H1 (cell line): ENCODE data around the gene WDR64. TPM values are rescaled to one million over a fixed set of nuclear protein-coding genes. Genes with fewer than 3 reads are reported as not detected.

Experiments
- BACH1 ChIP-seq: IDR thresholded peaks from 2 replicates; pipeline ENCODE4 v1.6.1; 2012; ENCODE audit warnings: low read length, improper control_type of control experiment
- GTF2F1 ChIP-seq: IDR thresholded peaks from 2 replicates; pipeline ENCODE4 v1.6.1; 2012; ENCODE audit warnings: low read depth, low read length, improper control_type of control experiment, borderline replicate concordance
- HDAC6 ChIP-seq: IDR thresholded peaks from one replicate; pipeline ENCODE4 v1.7.1; 2012; ENCODE audit warnings: low read depth, mild to moderate bottlenecking, inconsistent platforms, low read length, moderate library complexity
- JUND ChIP-seq: IDR thresholded peaks from 2 replicates; pipeline ENCODE4 v1.6.1; 2011; ENCODE audit warnings: mild to moderate bottlenecking, improper control_type of control experiment, low read length
- KDM1A ChIP-seq: fragments of 200-600, 300-600 bp; sonication (generic); IDR thresholded peaks from 2 replicates; pipeline ENCODE4 v1.7.1; 2016; ENCODE audit warnings: mild to moderate bottlenecking, low read length, borderline replicate concordance
- RXRA ChIP-seq: IDR thresholded peaks from 2 replicates; pipeline ENCODE4 v1.6.1; 2011; ENCODE audit warnings: low read depth, mild to moderate bottlenecking, low read length, moderate library complexity; ENCODE audit not compliant: insufficient read depth
- TEAD4 ChIP-seq: IDR thresholded peaks from 2 replicates; pipeline ENCODE4 v1.6.1; 2012; ENCODE audit warnings: low read depth, low read length, inconsistent platforms, mixed read lengths
- polyA plus RNA-seq, 7 experiments: library from polyadenylated mRNA; depleted of rRNA in 3 of 7; stranded (reverse) in 5 of 7; unstranded in 2 of 7; fragments of >200 nt in 5 of 7; fragments of 200-250 nt in 2 of 7; gene quantifications; 1 replicate in 5 of 7; 2 replicates in 1 of 7; 4 replicates in 1 of 7; pipeline versions ENCODE4 v1.2.1 to v1.2.3, GENCODE V29; 2011 to 2013; ENCODE audit warnings: missing spikeins in 2 of 7, mixed read lengths in 2 of 7
- total RNA-seq: library from RNA; stranded (reverse); fragmentation: NEBNext Ultra II Directional; extraction: Animal tissue kit (Norgen Biotek cat#: 25700); gene quantifications from 2 replicates; pipeline ENCODE4 v1.2.1, GENCODE V29; 2021

Gene WDR64
- total and polyA plus RNA-seq, 2 of the 8 experiments (the other 6 are each of a cell fraction or from before 2014, with no cell fraction given) = 0.02 TPM; not detected in 1

GRCh38 chr1:241773991-241774390 lies 121.9 kb downstream of the WDR64 start (continued):
- no peak for TF ChIP-seq TEAD4
- TF ChIP-seq BACH1 = no peak
- no peak for TF ChIP-seq GTF2F1
- TF ChIP-seq RXRA = no peak
- no peak for TF ChIP-seq KDM1A
- no peak for TF ChIP-seq HDAC6
- no peak for TF ChIP-seq JUND
